Esophagus squamous epithelium (tissue), 4 donors: ENCODE data around the gene MTR.

ENCODE experiments used
- CTCF ChIP-seq, 6 experiments: fragments of 450-650 bp in 4 of 6; fragments of 200-600 bp in 2 of 6; sonication (generic) in 2 of 6; IDR thresholded peaks; one replicate each; pipeline ENCODE4 v1.5.1; 2016 to 2019; ENCODE audit warnings: antibody characterized with exemption in 6 of 6, mild to moderate bottlenecking in 4 of 6, moderate library complexity in 4 of 6
- POLR2A ChIP-seq, 4 donors: fragments of 450-650 bp; IDR thresholded peaks; one replicate each; pipeline ENCODE4 v1.6.1; 2017; ENCODE audit warnings: antibody characterized with exemption in 4 of 4, mild to moderate bottlenecking in 4 of 4, moderate library complexity in 3 of 4

DNA sequence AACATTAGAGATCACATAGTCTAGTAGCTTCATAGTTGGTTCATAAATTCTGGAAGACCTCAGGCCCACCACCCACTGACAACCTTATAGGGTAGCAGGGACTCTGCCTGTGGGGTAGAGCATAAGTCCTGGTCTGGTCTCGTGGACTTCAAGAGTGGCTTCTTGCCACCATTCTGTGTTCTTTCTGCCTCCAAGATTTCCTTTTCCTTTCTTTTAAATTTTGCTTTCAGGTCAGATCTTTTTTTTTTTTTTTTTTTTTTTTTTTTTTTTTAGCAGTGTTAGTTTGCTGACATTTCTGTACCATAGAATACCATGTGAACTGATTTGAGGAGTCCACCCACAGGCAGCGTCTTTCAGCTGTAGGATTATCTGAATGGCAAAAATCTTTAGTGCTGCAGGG is 28.5 kb downstream of the MTR start:
- TF ChIP-seq CTCF (IDR thresholded peaks at IDR 0.05) (no peak), POLR2A (IDR thresholded peaks at IDR 0.05) (no peak)
